ENCODE measurements around the gene PREX1. TPM values are rescaled to one million over a fixed set of nuclear protein-coding genes. Genes with fewer than 3 reads are reported as not detected.

PREX1 gene
- total RNA-seq, 1 experiment from 2014 or later, result 20.0 TPM

DNA sequence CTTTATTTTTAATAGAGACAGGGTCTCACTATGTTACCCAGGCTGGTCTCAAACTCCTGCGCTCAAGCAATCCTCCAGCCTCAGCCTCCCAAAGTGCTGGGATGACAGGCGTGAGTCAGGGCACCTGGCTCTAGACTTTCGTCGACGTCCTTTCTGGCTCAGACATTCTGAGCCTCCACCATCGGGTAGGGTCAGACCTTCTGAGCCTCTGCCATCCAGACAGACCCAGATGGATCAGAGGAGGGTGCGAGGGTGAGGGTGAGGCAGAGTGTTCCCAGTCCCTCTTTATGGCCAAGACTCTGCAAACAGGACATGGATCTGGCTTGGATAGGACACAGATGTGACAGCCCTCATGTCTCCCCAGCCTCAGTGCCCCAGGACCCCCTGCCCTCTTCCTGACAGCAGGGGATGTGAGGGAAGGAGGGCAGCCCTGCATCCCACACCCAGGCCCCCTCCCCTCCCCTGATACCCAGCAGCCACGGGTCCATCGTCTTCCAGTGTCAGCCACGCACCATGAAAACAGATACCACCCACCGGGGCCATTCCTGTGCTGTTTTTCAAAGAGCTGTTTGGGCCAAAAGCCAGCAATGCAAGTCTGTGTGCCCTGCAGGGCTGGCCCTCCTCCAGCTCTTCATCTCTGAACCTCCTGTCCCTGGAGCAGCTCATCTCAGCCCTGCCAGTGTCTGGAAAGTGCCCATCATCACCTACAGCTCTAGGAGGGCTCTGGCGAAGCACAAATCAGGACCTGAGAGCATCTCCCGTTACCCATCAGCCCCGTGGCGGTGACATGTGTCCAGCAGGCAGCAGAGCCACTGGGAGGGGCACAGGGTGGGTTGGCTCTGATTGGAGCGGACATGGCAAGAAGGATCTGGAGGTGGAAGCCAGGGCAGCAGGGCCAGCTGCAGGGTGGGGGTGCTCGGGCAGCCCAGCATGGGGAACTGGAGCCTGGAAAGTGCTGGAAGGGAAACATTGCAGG lies 208.4 kb downstream of the PREX1 start:
- Histone ChIP-seq H3K36me3 (ENCODE audit: control insufficient read depth, insufficient read depth, low read length) (no peaks in the 10 kb centered on the region), H3K9me3 (ENCODE audit: control insufficient read depth, insufficient read depth, low read depth, low read length) (no peaks in the 10 kb centered on the region), H3K4me3 (ENCODE audit: low read depth in 2 of 2, low read length in 2 of 2) (no peak overlapping the region), H3K27me3 (ENCODE audit: control insufficient read depth, insufficient read depth, low read length) (no peaks in the 10 kb centered on the region; the same call in 1 of the 2 replicates), H3K4me1 (ENCODE audit: control insufficient read depth, insufficient read depth, low read length) (peaks cover 10% of the 10 kb centered on the region; the same call in 1 of the 2 replicates), H3K27ac (ENCODE audit: low read length) (no peak overlapping the region)
- intact Hi-C loops (cut with micrococcal nuclease; ENCODE audit: unreplicated experiment), result loop anchor here (5.0 to 10.0 kb wide), 5 partner anchors 205 to 957 kb away; partner anchors contain the start of gene SULF2
- DNase-seq (ENCODE audit: low read depth, low spot score) (no peak), ATAC-seq (no peak)
- no TSS peak for BruUV-seq (replicated peaks)
- ChIA-PET CTCF (interaction anchor here (0.9 to 1.4 kb wide), 4 partner anchors 61 to 833 kb away, joined by 3 to 7 read pairs (median 4); no protein-coding TSS in a partner anchor), POLR2A (no interaction called here)
- TF ChIP-seq, protein P1, sequence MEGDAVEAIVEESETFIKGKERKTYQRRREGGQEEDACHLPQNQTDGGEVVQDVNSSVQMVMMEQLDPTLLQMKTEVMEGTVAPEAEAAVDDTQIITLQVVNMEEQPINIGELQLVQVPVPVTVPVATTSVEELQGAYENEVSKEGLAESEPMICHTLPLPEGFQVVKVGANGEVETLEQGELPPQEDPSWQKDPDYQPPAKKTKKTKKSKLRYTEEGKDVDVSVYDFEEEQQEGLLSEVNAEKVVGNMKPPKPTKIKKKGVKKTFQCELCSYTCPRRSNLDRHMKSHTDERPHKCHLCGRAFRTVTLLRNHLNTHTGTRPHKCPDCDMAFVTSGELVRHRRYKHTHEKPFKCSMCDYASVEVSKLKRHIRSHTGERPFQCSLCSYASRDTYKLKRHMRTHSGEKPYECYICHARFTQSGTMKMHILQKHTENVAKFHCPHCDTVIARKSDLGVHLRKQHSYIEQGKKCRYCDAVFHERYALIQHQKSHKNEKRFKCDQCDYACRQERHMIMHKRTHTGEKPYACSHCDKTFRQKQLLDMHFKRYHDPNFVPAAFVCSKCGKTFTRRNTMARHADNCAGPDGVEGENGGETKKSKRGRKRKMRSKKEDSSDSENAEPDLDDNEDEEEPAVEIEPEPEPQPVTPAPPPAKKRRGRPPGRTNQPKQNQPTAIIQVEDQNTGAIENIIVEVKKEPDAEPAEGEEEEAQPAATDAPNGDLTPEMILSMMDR (IDR thresholded peaks at IDR 0.05), result no peak
- in situ Hi-C loops (cut with HindIII; ENCODE audit: low pct_unique_long_range_greater_than_20kb, low sequenced_read_pairs), result no loop called here

DNA sequence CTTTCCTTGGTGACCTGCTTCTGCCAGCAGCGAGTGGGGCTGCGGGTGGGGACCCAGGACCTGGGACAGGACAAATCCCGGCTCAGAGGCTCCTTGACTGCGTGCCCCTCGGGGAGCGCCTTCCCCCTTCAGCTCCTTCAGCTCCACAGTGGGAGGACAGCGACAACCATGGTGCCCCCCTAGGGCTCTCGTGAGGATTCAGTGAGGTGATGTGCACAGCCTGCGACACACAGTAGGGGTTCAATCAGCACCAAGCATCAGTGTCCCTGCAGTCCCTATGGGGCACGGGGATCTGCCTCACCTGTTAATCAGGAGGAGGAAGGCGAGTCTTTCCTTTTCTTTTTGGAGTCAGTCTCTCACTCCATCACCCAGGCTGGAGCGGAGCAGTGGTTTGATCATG lies 209.2 kb downstream of the PREX1 start:
- BruUV-seq (replicated peaks), result no TSS peak
- intact Hi-C loops (cut with micrococcal nuclease; ENCODE audit: unreplicated experiment), result loop anchor here (10.0 kb wide), 1 partner anchor 204 kb away; no protein-coding TSS in a partner anchor
- DNase-seq (ENCODE audit: low read depth, low spot score), result no peak
- ATAC-seq, result no peak
- H3K4me3 ChIP-seq (ENCODE audit: low read depth in 2 of 2, low read length in 2 of 2), result no peak overlapping the region
- POLR2A ChIA-PET, result no interaction called here
- no peaks in the 10 kb centered on the region; the same call in 1 of the 2 replicates for H3K27me3 ChIP-seq (ENCODE audit: control insufficient read depth, insufficient read depth, low read length)
- H3K4me1 ChIP-seq (ENCODE audit: control insufficient read depth, insufficient read depth, low read length), result peaks cover 10% of the 10 kb centered on the region; the same call in 1 of the 2 replicates
- no peak for TF ChIP-seq SIN3A (IDR thresholded peaks at IDR 0.05; ENCODE audit: borderline replicate concordance, insufficient read depth, low read depth, low read length)
- no peak for TF ChIP-seq POLR2AphosphoS5 (IDR thresholded peaks at IDR 0.05; ENCODE audit: low read depth, low read length)
- TF ChIP-seq, protein P1 (IDR thresholded peaks at IDR 0.05), result no peak
- TF ChIP-seq, protein P2, sequence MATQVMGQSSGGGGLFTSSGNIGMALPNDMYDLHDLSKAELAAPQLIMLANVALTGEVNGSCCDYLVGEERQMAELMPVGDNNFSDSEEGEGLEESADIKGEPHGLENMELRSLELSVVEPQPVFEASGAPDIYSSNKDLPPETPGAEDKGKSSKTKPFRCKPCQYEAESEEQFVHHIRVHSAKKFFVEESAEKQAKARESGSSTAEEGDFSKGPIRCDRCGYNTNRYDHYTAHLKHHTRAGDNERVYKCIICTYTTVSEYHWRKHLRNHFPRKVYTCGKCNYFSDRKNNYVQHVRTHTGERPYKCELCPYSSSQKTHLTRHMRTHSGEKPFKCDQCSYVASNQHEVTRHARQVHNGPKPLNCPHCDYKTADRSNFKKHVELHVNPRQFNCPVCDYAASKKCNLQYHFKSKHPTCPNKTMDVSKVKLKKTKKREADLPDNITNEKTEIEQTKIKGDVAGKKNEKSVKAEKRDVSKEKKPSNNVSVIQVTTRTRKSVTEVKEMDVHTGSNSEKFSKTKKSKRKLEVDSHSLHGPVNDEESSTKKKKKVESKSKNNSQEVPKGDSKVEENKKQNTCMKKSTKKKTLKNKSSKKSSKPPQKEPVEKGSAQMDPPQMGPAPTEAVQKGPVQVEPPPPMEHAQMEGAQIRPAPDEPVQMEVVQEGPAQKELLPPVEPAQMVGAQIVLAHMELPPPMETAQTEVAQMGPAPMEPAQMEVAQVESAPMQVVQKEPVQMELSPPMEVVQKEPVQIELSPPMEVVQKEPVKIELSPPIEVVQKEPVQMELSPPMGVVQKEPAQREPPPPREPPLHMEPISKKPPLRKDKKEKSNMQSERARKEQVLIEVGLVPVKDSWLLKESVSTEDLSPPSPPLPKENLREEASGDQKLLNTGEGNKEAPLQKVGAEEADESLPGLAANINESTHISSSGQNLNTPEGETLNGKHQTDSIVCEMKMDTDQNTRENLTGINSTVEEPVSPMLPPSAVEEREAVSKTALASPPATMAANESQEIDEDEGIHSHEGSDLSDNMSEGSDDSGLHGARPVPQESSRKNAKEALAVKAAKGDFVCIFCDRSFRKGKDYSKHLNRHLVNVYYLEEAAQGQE (IDR thresholded peaks at IDR 0.05; ENCODE audit: insufficient read depth in 1 of 2, low read depth in 2 of 2, low read length in 1 of 2), result no peak
- no peak for TF ChIP-seq TCF7L2 (IDR thresholded peaks at IDR 0.05; ENCODE audit: low read depth, low read length)
- H3K9me3 ChIP-seq (ENCODE audit: control insufficient read depth, insufficient read depth, low read depth, low read length), result no peaks in the 10 kb centered on the region
- CTCF ChIA-PET, result no interaction called here
- H3K36me3 ChIP-seq (ENCODE audit: control insufficient read depth, insufficient read depth, low read length), result no peaks in the 10 kb centered on the region
- in situ Hi-C loops (cut with HindIII; ENCODE audit: low pct_unique_long_range_greater_than_20kb, low sequenced_read_pairs), result no loop called here
- no peak overlapping the region for H3K27ac ChIP-seq (ENCODE audit: low read length)

All from Panc1 (cell line).